ENCODE measurements around the gene KLHL18.
"Not testable (repeated sequence)": the region's sequence is repeated elsewhere in the genome, so short reads cannot be mapped to it uniquely, and the experiment has no call there.

Gene KLHL18

DNA sequence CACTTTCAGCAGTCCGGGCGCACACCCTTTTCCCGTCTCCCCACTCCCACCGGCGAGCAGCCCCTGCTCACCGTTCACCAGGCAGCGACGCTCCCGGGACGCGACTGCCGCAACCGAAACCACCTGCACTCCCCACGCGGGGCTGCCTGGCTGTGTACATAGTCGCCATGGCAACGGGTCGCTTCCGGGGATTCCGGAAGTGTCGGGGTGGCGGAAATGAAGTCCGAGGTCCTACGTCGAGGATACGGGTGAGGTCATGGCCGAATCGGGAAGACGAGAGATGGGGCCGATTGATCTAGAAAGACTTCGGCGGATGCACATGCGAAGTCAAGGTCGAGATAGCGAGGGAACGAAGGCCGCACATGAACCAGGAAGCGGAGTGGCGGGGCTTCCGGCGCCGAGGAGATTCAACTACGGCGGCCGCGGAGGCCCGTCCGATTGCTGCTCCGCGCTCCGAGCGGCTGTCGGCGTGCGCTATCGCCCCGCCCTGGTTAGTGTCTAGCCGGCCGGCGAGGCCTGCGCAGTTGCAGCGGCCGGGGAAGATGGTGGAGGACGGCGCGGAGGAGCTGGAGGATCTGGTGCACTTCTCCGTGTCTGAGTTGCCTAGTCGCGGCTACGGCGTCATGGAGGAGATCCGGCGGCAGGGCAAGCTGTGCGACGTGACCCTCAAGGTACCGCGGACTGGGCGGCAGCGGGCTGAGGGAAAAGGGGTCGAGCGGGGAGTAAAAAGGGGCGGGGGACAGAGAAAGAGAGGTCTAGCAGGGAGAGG is at the start of gene KLHL18, which contains the start of gene KIF9:
TSS of gene KLHL18 (plus strand) at position 521 of the 769 bp plus-strand sequence. CDS start at position 543, 22 bp downstream.
TSS of gene KIF9 (minus strand) at position 376 of the 769 bp plus-strand sequence. CDS start 5,425 bp downstream, outside the sequence.
- H3K36me3 Mint-ChIP-seq = peaks cover 6% of the 10 kb centered on the region
- peaks cover 5% of the 10 kb centered on the region for H3K27me3 Mint-ChIP-seq
- peak; percentile 98 for DNase-seq
- H3K4me3 Mint-ChIP-seq = peak within 1 kb of the TSS; percentile 97
- CTCF ChIA-PET = interaction anchor here (0.7 kb wide), 1 partner anchor 11 kb away, joined by 3 read pairs; no protein-coding TSS in a partner anchor
- H3K9me3 Mint-ChIP-seq = no peaks in the 10 kb centered on the region
- peak within 1 kb of the TSS; percentile 99 for H3K27ac Mint-ChIP-seq
- peaks cover 47% of the 10 kb centered on the region for H3K4me1 Mint-ChIP-seq

DNA sequence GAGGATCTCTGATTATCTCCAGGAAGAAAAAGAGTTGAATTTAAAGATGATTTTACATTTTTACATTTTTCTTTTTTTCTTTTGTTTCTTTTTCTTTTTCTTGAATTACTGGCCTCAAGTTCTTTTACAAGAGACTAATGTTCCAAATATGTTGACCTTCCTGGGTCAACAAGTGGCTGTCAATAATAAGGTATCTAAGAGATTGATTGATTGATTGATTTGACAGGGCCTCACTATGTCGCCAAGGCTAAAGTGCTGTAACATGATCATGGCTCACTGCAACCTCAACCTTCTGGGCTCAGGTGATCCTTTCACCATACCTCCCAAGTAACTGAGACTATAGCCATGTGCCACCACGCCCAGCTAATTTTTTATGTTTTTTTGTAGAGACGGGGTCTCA is 44.7 kb upstream of the KLHL18 start:
- no peaks in the 10 kb centered on the region for H3K36me3 Mint-ChIP-seq
- no peak overlapping the region for H3K27ac Mint-ChIP-seq
- CTCF ChIA-PET = no interaction called here
- H3K27me3 Mint-ChIP-seq = no peaks in the 10 kb centered on the region
- H3K4me3 Mint-ChIP-seq = no peak overlapping the region
- no peak for DNase-seq
- H3K9me3 Mint-ChIP-seq = no peaks in the 10 kb centered on the region
- no peaks in the 10 kb centered on the region for H3K4me1 Mint-ChIP-seq

DNA sequence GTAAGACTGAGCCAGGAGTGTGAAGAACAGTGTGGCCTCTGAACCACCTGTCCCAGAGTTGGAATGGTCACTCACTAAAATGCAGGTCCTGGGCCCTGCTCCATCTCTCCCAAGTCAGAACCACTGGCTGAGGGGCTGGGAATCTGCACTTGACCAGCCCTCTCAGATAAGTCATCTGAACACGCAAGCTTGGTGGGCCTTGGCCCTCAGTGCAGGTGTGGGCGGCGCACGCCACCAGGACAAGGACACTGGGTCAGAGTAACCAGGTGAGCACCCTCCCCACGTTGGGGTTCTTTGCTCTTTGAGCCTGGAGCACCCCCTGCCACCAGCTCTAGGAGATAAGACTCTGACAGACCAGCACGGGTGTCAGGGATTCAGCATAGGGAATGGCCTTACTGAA is 42.8 kb upstream of the KLHL18 start:
- H3K4me3 Mint-ChIP-seq = no peak overlapping the region
- CTCF ChIA-PET = no interaction called here
- no peak overlapping the region for H3K27ac Mint-ChIP-seq
- no peaks in the 10 kb centered on the region for H3K27me3 Mint-ChIP-seq
- DNase-seq = no peak
- no peaks in the 10 kb centered on the region for H3K9me3 Mint-ChIP-seq
- H3K36me3 Mint-ChIP-seq = no peaks in the 10 kb centered on the region
- no peaks in the 10 kb centered on the region for H3K4me1 Mint-ChIP-seq

- H3K9me3 Mint-ChIP-seq = no peaks in the 10 kb centered on the region
- CTCF ChIA-PET = interaction anchor here (1.0 kb wide), 1 partner anchor 9 kb away, joined by 3 read pairs; no protein-coding TSS in a partner anchor
- no peak overlapping the region for H3K4me3 Mint-ChIP-seq
- DNase-seq = no peak
- H3K36me3 Mint-ChIP-seq = no peaks in the 10 kb centered on the region
- no peak overlapping the region for H3K27ac Mint-ChIP-seq
- peaks cover 3% of the 10 kb centered on the region for H3K4me1 Mint-ChIP-seq
- no peaks in the 10 kb centered on the region for H3K27me3 Mint-ChIP-seq
Measured at GRCh38 chr3:47243419-47244147, 39.2 kb upstream of the KLHL18 start.

GRCh38 chr3:47244531-47245100 is 38.1 kb upstream of the KLHL18 start:
- Mint-ChIP-seq H3K36me3 (no peaks in the 10 kb centered on the region), H3K4me1 (peaks cover 3% of the 10 kb centered on the region), H3K4me3 (no peak overlapping the region), H3K9me3 (no peaks in the 10 kb centered on the region), H3K27me3 (no peaks in the 10 kb centered on the region), H3K27ac (no peak overlapping the region)
- no peak for DNase-seq
- CTCF ChIA-PET = interaction anchor here (1.0 kb wide), 1 partner anchor 8 kb away, joined by 3 read pairs; no protein-coding TSS in a partner anchor

DNA sequence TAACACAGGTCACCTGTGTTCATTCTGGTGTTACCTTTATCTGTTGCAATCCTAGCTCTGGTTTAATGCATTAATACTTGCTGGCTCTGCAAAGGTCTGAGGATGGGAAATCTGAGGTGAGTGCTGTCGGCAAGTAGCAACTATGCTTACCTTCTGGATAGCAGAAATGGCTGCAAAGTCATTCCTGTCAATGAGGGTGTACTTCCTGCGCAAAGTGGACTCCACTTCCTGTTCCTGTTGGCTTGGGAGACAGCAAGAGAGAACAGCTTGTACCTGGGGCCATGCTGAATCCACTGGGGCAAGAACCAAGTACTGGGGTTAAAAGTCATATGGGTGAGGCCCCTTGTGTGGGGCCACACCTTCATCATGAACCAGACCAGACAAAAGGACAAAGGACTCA is 37.5 kb upstream of the KLHL18 start:
- no peak overlapping the region for H3K27ac Mint-ChIP-seq
- H3K27me3 Mint-ChIP-seq = no peaks in the 10 kb centered on the region
- no peaks in the 10 kb centered on the region for H3K9me3 Mint-ChIP-seq
- CTCF ChIA-PET = no interaction called here
- H3K4me1 Mint-ChIP-seq = peaks cover 3% of the 10 kb centered on the region
- H3K36me3 Mint-ChIP-seq = no peaks in the 10 kb centered on the region
- H3K4me3 Mint-ChIP-seq = no peak overlapping the region
- no peak for DNase-seq

- Mint-ChIP-seq H3K4me3 (no peak overlapping the region), H3K9me3 (no peaks in the 10 kb centered on the region), H3K27me3 (no peaks in the 10 kb centered on the region), H3K36me3 (no peaks in the 10 kb centered on the region), H3K27ac (no peak overlapping the region), H3K4me1 (peaks cover 3% of the 10 kb centered on the region)
- DNase-seq = no peak
- CTCF ChIA-PET = no interaction called here
Measured at GRCh38 chr3:47247131-47248064, 35.3 kb upstream of the KLHL18 start.

DNA sequence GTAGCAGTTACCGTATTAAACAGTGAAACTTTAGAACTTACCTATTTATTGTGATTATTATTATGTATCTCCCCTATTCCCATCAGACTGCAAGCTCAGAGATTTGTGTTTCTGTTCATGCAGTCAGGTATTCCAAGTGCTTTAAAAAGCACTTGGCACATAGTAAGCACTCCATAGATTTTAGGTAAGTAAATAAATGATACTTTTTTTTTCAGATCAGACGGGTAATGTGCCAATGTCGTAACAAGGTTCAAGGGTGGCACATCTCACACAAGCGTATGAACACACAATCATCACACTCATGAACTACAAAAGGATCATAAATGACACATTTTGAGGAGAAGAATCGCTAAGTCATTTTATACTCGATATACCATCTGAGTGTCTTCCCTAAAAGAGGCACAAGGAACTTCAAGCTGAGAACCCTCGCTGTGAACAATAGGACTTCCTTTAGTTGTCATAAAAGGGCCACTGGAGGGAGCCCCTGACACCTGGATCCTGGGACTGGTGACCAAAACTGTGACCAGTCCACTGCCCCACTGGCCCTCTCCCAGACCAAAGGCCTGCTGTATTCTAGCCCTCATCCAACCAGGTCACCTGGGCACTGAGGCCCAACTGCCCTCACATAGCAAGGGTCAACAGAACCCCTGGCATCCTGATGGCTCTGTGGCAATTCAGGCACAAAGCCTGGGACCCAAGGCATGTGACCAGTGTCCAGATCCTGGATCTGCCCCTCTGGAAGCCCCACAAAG is 32.3 kb upstream of the KLHL18 start:
- no peak overlapping the region for H3K27ac Mint-ChIP-seq
- CTCF ChIA-PET = interaction anchor here (1.0 to 1.2 kb wide), 2 partner anchors 74 to 193 kb away, joined by 3 read pairs; no protein-coding TSS in a partner anchor
- H3K4me3 Mint-ChIP-seq = no peak overlapping the region
- H3K36me3 Mint-ChIP-seq = no peaks in the 10 kb centered on the region
- DNase-seq = no peak
- no peaks in the 10 kb centered on the region for H3K9me3 Mint-ChIP-seq
- no peaks in the 10 kb centered on the region for H3K27me3 Mint-ChIP-seq
- no peaks in the 10 kb centered on the region for H3K4me1 Mint-ChIP-seq

DNA sequence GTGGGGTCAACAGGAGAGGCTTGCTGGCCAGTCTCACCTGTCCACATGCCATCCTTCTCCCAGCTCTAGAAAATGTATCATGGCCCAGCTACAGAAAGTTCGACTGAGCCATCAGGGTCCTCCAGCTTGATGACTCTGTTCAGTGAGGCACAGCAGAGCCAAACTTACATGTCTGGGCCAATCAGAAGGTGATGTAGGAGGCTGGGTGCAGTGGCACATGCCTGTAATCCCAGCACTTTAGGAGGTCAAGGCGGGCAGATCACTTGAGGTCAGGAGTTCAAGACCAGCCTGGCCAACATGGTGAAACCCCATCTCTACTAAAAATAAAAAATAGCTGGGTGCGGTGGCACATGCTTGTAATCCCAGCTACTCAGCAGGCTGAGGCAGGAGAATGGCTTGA is 31.7 kb upstream of the KLHL18 start:
- not testable (repeated sequence) for H3K27me3 Mint-ChIP-seq, H3K4me1 Mint-ChIP-seq, DNase-seq, H3K36me3 Mint-ChIP-seq, H3K4me3 Mint-ChIP-seq, H3K9me3 Mint-ChIP-seq, H3K27ac Mint-ChIP-seq
- CTCF ChIA-PET = interaction anchor here (1.0 to 1.2 kb wide), 3 partner anchors 26 to 193 kb away, joined by 3 read pairs; no protein-coding TSS in a partner anchor

DNA sequence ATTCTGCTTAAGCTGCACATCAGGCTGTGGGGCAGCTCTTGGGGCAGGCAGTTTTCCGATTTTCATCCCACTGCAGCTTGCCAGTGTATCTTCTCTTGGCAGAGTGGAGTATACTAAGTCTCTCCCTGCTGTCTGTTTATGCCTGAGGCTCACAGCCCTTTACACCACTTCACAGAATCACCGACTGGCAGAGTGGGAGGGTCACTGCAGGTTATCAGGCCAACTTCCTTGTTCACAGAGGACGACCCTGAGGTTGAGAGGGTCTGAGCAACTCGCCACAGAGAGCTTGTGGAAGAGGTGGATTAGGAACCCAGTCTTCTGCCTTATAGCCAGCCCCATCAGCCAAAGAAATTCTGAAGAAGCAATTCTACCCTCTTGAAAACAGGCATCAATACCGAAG is 31.1 kb upstream of the KLHL18 start:
- Mint-ChIP-seq H3K4me3 (no peak overlapping the region), H3K4me1 (no peaks in the 10 kb centered on the region), H3K36me3 (no peaks in the 10 kb centered on the region), H3K9me3 (no peaks in the 10 kb centered on the region), H3K27me3 (no peaks in the 10 kb centered on the region), H3K27ac (no peak overlapping the region)
- CTCF ChIA-PET = interaction anchor here (1.1 kb wide), 1 partner anchor 25 kb away, joined by 3 read pairs; no protein-coding TSS in a partner anchor
- no peak for DNase-seq

GRCh38 chr3:47256331-47256730 is 26.4 kb upstream of the KLHL18 start:
- CTCF ChIA-PET, H3K36me3 Mint-ChIP-seq, H3K4me1 Mint-ChIP-seq, H3K27ac Mint-ChIP-seq, DNase-seq, H3K27me3 Mint-ChIP-seq, H3K9me3 Mint-ChIP-seq, H3K4me3 Mint-ChIP-seq: not testable (repeated sequence)

GRCh38 chr3:47259114-47259513 is 23.6 kb upstream of the KLHL18 start:
- H3K9me3 Mint-ChIP-seq = no peaks in the 10 kb centered on the region
- no peak for DNase-seq
- no peaks in the 10 kb centered on the region for H3K4me1 Mint-ChIP-seq
- H3K4me3 Mint-ChIP-seq = no peak overlapping the region
- no peak overlapping the region for H3K27ac Mint-ChIP-seq
- H3K27me3 Mint-ChIP-seq = peaks cover 10% of the 10 kb centered on the region
- CTCF ChIA-PET = no interaction called here
- H3K36me3 Mint-ChIP-seq = no peaks in the 10 kb centered on the region

DNA sequence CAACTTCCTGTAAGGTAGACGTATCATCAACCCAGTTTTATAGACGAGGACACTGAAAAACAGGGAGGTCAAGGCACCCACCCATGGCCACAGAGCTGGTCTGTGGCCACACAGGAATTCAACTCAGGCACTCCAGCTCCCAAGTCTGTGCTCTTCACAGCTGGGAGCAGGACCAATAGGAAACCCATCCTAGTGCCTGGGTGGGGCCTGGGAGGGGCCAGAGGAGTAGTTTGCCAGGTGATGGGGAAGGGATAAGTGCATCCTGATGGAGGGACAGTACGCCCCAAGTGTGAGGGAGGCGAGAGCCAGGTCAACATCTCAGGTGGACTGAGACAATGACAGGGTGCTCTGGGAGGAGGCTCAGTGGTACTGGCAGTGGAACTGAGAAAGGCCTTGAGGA is 22.1 kb upstream of the KLHL18 start:
- Mint-ChIP-seq H3K9me3 (no peaks in the 10 kb centered on the region), H3K27ac (no peak overlapping the region)

More for the DNA sequence above, 22.1 kb upstream of the KLHL18 start:
- H3K4me1 Mint-ChIP-seq = no peaks in the 10 kb centered on the region
- CTCF ChIA-PET = no interaction called here
- no peak overlapping the region for H3K4me3 Mint-ChIP-seq
- no peaks in the 10 kb centered on the region for H3K36me3 Mint-ChIP-seq
- DNase-seq = no peak
- H3K27me3 Mint-ChIP-seq = peaks cover 10% of the 10 kb centered on the region

Measured in activated naive CD4-positive, alpha-beta T cell treated with anti-CD3 and anti-CD28 coated beads, Interleukin-2, amount 10 ng/mL, durations not matched to agents 7 days and 5 days (primary cell).